HL-60 (cell line): ENCODE data around the gene NHLRC2.

Experiments used
- GABPA ChIP-seq: IDR thresholded peaks from 2 replicates; pipeline ENCODE4 v1.6.1; 2012; ENCODE audit warnings: low read depth
- POLR2AphosphoS5 ChIP-seq: IDR thresholded peaks from 2 replicates; pipeline ENCODE4 v1.6.1; 2012; ENCODE audit warnings: low read depth
- SPI1 ChIP-seq: IDR thresholded peaks from 2 replicates; pipeline ENCODE4 v1.6.1; 2012; ENCODE audit warnings: low read depth, mild to moderate bottlenecking, borderline replicate concordance
- TF ChIP-seq, protein P1 (sequence below): IDR thresholded peaks from one replicate; pipeline ENCODE4 v1.5.1; 2011; ENCODE audit warnings: low read length, control low read depth, inconsistent platforms; ENCODE audit not compliant: insufficient read depth
- TF ChIP-seq, protein P2 (sequence below): IDR thresholded peaks from 2 replicates; pipeline ENCODE4 v1.6.1; 2012; ENCODE audit warnings: low read depth; ENCODE audit not compliant: insufficient replicate concordance

DNA sequence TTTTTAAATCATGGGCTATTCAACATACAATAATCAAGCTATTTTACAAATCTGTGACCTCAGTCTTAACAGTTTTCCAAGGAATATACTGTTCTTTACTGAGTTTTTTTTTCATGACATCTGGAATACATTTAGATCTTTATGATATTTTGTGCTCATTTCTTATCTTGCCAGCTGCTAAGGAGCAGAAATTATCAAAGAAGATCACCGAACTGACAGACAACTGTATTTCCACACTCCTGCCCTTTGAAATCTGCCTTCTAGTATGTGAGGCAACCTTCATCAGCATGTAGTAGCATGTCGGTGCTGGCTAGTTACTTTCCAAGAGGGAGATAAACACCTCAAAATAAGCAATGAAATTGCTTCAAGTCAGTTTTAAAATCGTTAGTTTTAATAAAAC, 66.4 kb downstream of the NHLRC2 start:
- TF ChIP-seq, protein P1, sequence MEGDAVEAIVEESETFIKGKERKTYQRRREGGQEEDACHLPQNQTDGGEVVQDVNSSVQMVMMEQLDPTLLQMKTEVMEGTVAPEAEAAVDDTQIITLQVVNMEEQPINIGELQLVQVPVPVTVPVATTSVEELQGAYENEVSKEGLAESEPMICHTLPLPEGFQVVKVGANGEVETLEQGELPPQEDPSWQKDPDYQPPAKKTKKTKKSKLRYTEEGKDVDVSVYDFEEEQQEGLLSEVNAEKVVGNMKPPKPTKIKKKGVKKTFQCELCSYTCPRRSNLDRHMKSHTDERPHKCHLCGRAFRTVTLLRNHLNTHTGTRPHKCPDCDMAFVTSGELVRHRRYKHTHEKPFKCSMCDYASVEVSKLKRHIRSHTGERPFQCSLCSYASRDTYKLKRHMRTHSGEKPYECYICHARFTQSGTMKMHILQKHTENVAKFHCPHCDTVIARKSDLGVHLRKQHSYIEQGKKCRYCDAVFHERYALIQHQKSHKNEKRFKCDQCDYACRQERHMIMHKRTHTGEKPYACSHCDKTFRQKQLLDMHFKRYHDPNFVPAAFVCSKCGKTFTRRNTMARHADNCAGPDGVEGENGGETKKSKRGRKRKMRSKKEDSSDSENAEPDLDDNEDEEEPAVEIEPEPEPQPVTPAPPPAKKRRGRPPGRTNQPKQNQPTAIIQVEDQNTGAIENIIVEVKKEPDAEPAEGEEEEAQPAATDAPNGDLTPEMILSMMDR: no peak
- no peak for TF ChIP-seq POLR2AphosphoS5
- TF ChIP-seq, protein P2, sequence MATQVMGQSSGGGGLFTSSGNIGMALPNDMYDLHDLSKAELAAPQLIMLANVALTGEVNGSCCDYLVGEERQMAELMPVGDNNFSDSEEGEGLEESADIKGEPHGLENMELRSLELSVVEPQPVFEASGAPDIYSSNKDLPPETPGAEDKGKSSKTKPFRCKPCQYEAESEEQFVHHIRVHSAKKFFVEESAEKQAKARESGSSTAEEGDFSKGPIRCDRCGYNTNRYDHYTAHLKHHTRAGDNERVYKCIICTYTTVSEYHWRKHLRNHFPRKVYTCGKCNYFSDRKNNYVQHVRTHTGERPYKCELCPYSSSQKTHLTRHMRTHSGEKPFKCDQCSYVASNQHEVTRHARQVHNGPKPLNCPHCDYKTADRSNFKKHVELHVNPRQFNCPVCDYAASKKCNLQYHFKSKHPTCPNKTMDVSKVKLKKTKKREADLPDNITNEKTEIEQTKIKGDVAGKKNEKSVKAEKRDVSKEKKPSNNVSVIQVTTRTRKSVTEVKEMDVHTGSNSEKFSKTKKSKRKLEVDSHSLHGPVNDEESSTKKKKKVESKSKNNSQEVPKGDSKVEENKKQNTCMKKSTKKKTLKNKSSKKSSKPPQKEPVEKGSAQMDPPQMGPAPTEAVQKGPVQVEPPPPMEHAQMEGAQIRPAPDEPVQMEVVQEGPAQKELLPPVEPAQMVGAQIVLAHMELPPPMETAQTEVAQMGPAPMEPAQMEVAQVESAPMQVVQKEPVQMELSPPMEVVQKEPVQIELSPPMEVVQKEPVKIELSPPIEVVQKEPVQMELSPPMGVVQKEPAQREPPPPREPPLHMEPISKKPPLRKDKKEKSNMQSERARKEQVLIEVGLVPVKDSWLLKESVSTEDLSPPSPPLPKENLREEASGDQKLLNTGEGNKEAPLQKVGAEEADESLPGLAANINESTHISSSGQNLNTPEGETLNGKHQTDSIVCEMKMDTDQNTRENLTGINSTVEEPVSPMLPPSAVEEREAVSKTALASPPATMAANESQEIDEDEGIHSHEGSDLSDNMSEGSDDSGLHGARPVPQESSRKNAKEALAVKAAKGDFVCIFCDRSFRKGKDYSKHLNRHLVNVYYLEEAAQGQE: no peak
- TF ChIP-seq GABPA: no peak
- TF ChIP-seq SPI1: no peak
